ENCODE results near the gene COL5A1. TPM values are rescaled to one million over a fixed set of nuclear protein-coding genes. Genes with fewer than 3 reads are reported as not detected.

COL5A1 gene
- total RNA-seq, 4 donors from 2014 or later, result 14.0 to 23.9 (median 19.2) TPM

DNA sequence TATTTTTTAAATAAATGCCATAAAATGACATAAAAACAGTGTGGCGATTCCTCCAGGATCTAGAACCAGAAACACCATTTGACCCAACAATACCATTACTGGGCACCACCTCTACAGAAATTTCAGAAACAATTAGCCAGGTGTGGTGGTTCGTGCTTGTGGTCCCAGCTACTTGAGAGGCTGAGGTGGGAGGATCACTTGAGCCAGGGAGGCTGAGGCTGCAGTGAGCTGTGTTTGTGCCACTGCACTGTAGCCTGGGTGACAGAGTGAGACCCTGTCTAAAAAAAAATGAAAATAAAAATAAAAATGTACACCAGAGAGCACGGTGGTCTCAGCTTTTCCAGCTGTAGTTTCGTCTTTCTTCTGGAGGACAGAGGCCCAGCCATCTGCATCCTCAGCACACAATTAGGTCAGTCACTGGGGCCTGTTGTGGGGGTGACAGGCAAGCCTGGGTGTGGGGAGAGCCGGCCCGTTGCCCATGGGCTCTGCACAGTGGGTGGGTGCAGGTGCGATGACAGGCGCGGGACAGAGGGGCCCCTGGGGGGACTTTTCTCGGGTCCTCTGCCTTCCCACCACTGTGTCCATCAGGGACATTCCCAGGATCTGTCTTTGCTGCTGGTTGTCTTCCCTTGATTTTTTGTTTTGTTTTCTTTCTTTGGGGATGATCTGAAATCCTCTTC, 9.8 kb downstream of the COL5A1 start:
- TF ChIP-seq, protein P1, sequence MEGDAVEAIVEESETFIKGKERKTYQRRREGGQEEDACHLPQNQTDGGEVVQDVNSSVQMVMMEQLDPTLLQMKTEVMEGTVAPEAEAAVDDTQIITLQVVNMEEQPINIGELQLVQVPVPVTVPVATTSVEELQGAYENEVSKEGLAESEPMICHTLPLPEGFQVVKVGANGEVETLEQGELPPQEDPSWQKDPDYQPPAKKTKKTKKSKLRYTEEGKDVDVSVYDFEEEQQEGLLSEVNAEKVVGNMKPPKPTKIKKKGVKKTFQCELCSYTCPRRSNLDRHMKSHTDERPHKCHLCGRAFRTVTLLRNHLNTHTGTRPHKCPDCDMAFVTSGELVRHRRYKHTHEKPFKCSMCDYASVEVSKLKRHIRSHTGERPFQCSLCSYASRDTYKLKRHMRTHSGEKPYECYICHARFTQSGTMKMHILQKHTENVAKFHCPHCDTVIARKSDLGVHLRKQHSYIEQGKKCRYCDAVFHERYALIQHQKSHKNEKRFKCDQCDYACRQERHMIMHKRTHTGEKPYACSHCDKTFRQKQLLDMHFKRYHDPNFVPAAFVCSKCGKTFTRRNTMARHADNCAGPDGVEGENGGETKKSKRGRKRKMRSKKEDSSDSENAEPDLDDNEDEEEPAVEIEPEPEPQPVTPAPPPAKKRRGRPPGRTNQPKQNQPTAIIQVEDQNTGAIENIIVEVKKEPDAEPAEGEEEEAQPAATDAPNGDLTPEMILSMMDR (IDR thresholded peaks at IDR 0.05; ENCODE audit: low read depth), result no peak

DNA sequence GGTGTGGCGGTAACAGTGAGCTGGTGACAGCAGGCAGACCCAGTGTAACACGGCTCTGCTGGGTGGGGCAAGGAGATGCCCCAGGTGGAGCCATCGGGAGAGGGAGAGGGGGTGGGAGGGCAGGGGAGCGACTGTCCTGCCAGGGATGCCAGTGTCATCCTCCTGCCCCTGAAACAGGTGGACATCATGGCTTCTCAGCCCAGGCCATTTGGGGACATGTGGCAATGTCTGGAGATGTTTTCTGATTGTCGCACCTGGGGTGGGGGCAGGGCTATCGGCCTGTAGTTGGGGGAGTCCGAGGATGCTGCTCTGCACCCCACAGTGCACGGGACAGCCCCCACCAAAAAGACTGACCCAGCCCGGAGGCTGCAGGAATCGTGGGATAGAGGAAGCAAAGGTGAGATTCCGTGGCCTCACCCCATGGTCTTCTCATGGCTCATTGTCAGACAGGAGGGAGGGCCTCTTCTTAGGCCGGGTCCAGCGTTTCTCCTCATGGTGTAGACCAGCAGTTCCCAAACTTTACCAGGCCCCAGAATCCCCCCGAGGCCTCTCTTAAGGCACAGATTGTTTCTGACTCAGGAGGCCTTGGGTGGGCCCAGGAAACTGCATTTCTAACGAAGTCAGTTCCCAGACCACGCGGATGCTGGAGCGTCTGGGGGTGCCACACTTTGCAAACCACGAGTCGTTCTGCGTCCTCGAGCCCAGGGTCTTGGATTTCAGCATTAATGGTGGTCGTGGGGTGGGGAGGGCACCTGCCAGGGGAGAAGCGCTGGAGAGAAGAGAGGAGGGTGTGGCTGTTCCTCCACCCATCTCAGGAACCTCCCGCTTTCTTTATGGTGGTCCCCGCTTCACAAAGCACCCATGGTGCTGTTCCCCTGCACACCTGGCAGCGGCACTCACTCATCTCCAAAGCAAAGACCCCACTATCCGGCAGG, 11.0 kb downstream of the COL5A1 start:
- TF ChIP-seq, protein P1 (IDR thresholded peaks at IDR 0.05; ENCODE audit: low read depth), result no peak

DNA sequence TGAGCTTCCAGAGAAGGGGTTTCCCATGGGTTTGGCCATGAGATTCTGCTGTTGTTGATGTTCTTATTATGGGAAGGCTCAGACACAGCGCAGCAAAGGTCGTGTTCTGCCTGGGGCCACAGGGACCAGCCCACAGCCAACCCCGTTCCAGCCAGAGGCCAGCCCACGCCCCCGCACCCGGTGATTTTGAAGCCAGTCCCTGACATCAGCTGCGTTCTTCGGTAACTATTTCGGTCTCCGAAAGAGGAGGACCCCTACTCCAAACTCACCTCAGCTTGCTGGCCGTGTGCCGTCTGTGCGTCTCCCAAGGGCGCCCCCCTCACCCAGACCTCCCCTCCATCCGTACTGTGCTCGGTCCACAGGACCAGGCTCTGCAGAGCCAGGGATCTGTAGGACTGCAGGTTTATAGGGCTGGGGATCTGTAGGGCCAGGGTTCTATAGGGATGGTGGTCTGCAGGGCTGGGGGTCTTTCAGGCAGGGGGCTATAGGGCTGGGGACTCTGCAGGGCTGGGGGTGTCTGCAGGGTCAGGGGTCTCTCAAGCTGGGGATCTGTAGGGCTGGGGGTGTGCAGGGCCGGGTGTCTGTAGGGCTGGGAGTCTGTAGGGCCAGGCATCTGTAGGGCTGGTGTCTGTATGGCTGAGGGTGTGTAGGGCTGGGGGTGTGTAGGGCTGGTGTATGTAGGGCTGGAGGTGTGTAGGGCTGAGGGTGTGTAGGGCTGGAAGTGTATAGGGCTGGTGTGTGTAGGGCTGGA, 11.8 kb downstream of the COL5A1 start:
- TF ChIP-seq, protein P1 (IDR thresholded peaks at IDR 0.05; ENCODE audit: low read depth), result no peak

DNA sequence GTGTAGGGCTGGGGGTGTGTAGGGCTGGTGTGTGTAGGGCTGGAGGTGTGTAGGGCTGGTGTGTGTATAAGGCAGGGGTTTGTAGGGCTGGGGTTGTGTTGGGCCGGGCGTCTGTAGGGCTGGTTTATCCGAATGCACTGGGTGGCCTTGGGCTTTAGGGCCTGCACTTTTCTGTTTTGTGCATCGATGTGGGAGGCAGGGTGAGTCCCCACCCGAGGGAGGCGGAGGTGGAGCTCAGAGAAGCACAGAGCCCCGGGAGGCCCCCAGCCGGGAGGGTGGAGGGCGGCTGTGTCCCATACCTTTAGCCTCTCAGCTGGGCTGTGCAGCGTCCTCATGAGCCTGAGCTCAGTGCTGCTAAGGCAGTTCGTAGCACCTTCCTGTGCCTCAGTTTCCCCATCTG, 13.5 kb downstream of the COL5A1 start:
- TF ChIP-seq, protein P1 (IDR thresholded peaks at IDR 0.05; ENCODE audit: low read depth), result no peak

DNA sequence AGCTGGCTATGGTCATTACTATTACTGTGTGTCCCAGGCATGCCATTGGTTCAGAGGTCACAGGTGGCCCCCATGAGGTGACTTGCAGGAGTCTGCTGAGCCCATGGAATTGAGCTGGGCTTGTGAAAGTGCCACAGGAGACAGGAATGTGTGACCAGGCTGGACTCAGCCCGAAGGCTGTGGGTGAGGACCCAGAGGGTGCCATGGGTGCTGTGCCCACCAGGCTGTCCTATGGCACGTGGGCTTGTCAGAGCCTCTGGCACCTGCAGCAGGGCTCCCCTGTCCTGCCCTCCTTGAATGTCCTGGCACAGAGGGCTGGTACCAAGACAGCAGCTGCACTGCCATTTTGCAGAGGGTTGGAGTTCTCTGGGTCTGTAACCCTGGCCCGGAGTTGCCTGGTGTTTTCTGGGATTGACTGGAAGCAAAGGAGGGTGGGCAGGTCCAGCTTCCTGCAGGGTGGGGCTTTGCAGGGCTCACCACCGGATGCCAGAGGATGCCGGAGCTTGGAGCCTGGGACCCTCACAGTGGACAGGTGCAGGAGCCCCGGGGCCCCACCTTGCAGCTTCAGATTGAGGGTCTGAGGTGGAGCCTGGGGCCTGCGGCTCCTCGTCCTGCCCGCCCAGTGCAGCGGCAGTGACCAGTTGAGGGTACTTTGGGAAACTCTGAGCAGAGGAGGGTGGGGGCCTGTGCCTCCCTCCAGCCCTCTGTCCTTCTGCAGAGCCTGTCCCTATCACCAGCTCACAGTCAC, 14.2 kb downstream of the COL5A1 start:
- TF ChIP-seq, protein P1 (IDR thresholded peaks at IDR 0.05; ENCODE audit: low read depth), result no peak

DNA sequence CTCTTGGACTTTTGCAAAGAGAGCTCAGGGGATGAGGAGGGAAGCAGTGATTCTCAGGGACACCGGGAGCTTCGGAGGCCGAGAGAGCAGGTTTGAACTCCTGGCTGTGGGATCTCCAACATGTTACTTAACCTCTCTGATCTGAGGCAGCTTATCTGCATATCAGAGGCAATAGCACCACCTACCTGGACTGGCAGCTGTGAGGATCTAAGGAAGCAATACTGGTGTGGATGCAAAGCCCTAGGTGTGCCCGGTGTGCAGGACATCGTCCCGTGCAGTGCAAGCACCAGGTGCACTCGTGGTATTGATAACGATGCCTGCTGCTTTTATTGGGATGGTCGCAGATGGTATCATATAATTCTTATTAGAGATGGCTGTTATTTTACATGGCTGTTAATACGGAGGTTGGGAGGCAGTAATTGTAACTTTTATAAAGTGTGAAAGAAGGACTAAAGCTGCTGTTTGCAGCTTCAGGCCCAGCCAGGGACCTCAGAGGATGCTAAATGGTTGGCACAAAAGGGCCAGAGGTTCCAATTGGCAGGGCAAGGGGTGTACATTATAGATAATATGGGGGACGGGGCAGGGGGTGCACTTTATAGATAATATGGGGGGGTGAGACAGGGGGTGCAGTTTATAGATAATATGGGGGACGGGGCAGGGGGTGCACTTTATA, 14.9 kb downstream of the COL5A1 start:
- TF ChIP-seq, protein P1 (IDR thresholded peaks at IDR 0.05; ENCODE audit: low read depth), result no peak

Measured in subcutaneous adipose tissue (tissue), 4 donors.